Cerebellar nuclear complex (tissue), 1 donor: Measurements from ENCODE around the gene CHCHD10.

Source experiments
- DNase-seq, 2 experiments: peaks; one replicate each; lab custom pipeline; 2025; lab: John Stamatoyannopoulos, UW

CHCHD10 gene

GRCh38 chr22:23772649-23773473, 5.1 kb upstream of the CHCHD10 start, which contains the start of gene MMP11:
MMP11 (plus strand) TSS chr22:23772849; CDS start chr22:23772871, 22 bp downstream.
- DNase-seq = no peak

- no peak for DNase-seq
These were observed 4.5 kb upstream of the CHCHD10 start for GRCh38 chr22:23772315-23772648.

- DNase-seq = no peak
These were observed 1.7 kb upstream of the CHCHD10 start for GRCh38 chr22:23769321-23769965.

GRCh38 chr22:23767303-23767672, 484 bp downstream of the CHCHD10 start:
- no peak for DNase-seq

GRCh38 chr22:23764899-23765881, 2.6 kb downstream of the CHCHD10 start:
- DNase-seq = no peak

GRCh38 chr22:23763954-23764353, 3.8 kb downstream of the CHCHD10 start:
- no peak for DNase-seq

GRCh38 chr22:23763579-23763945, 4.2 kb downstream of the CHCHD10 start:
- no peak for DNase-seq

GRCh38 chr22:23762842-23763578, 4.8 kb downstream of the CHCHD10 start, which contains the start of gene C22orf15:
C22orf15 (plus strand) TSS chr22:23762990; CDS start chr22:23763307, 317 bp downstream.
- DNase-seq = no peak

- no peak for DNase-seq
These were observed 7.7 kb downstream of the CHCHD10 start for GRCh38 chr22:23760056-23760455.

- no peak for DNase-seq
These were observed 8.2 kb downstream of the CHCHD10 start for GRCh38 chr22:23759566-23759965.

GRCh38 chr22:23756891-23757290, 10.9 kb downstream of the CHCHD10 start:
- DNase-seq = no peak

- DNase-seq = no peak
These were observed 12.1 kb downstream of the CHCHD10 start for GRCh38 chr22:23755711-23756110.

GRCh38 chr22:23754980-23755636, 12.7 kb downstream of the CHCHD10 start:
- DNase-seq = no peak

- no peak for DNase-seq
These were observed 13.4 kb downstream of the CHCHD10 start, which contains the start of gene VPREB3 for GRCh38 chr22:23754220-23754919. VPREB3 (minus strand) TSS chr22:23754425; CDS start chr22:23754363, 62 bp downstream.

- no peak for DNase-seq
These were observed 14.4 kb downstream of the CHCHD10 start for GRCh38 chr22:23753385-23753784.

- no peak for DNase-seq
These were observed 15.0 kb downstream of the CHCHD10 start for GRCh38 chr22:23752750-23753149.

GRCh38 chr22:23752090-23752691, 15.6 kb downstream of the CHCHD10 start:
- no peak for DNase-seq

- no peak for DNase-seq
These were observed 16.3 kb downstream of the CHCHD10 start for GRCh38 chr22:23751441-23751996.

GRCh38 chr22:23750714-23751440, 16.9 kb downstream of the CHCHD10 start, which contains the start of gene ZNF70:
ZNF70 (minus strand) TSS chr22:23751112; CDS start chr22:23745140, 5,972 bp downstream.
- peak in 1 of 2 experiments; percentile 35 for DNase-seq
